GM19351 (cell line): ENCODE measurements around the gene KCNMA1.
A peak's percentile ranks its signal among the peaks of the same experiment; 100 is the strongest.

Source experiments
- ATAC-seq: cut with Tn5 transposase; IDR thresholded peaks from one replicate; pipeline ENCODE4 v1.9.1; 2021; ENCODE audit warnings: mild to moderate bottlenecking, moderate library complexity; ENCODE audit not compliant: unreplicated experiment

Gene KCNMA1

DNA sequence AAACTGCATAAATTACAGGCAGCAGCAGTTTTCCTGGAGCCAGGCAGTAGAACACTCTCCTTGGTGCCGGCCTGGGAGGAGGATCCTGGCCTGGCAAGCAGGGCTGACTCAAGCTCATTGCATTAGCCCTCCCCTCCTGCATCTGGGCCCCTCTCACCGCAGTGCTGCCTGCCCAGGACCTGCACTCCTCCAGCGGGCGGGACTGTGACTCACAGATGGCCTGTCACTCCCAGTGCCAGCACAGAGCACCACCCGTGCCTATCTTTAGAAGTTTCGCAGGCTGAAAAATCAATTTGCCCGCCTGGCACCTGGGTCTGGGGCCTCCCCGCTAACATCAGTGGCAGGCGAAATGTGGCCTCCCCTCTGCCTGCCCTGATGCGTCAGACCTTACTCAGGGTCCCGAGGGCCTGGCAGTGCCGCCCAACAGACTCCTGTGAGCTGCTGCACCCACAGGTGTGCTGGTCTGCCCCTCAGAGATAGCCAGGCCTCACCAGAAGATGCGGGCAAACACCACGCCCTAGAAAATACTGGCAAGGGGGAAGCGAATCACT is 123.8 kb downstream of the KCNMA1 start:
- no peak for ATAC-seq

DNA sequence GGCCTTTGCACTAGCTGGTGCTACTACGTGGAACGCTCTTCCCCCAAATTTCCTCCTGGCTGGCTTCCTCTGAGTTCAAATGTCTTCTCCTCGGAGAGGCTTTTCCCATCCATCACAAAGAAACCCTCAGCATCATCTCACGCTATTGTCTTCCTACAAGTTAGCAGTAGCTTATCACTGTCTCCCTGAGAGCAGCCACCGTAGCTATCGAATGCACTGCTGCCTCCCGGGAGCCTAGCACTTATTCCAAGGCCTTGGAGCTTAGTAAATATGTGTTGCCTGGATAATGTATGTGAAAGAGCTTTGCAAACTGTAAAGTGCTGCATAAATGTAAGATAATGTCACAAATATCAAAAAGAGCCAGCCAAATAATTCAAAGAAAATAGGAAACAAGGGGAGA is 124.4 kb downstream of the KCNMA1 start:
- ATAC-seq = no peak

DNA sequence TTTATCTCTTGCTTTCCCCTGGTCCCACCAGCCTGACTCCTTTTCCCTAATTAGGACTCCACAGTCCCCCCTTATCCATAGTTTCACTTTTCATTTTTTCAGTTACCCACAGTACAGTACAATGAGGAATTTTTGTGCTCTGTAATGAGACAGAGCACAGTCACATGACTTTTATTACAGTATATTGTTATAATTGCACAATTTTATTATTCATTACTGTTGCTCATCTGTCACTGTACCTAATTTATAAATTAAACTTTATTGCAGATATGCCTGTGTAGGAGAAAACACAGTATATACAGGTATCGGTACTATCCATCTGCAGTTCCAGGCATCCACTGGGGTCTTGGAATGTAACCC is 125.4 kb downstream of the KCNMA1 start:
- ATAC-seq = no peak

DNA sequence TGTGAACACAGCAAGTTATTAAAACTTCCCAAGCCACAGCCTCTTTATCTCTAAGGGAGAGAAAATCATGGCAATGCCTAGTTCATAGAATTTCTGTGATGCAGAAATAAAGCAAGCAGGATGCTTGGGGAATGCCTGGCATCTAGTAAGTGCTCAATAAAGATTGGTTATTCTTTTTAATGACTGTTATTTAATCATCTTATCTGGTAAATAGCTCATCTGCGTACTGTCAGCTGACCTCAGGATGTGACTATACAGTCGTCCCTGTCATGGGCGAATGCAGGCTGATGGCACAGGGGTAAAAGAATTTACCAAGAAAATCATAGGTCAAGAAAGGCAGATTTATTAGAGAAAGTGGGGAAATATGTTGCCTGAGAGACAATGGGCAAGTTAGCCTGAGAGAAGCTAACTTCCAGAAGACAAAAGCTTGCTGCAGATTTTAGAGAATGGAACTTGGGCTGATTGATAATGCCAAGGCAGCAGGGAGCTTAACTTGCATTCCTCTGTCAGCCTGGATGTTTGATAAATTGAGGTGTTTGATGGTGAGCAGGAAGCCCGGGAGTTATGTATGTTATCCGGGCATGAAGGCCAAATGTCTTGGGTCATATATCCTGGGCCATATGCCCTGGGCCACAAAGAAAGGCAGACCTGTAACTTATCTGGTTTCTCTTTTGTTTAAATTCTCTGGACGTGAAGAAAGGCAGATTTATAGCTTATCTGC is 126.0 kb downstream of the KCNMA1 start:
- no peak for ATAC-seq

DNA sequence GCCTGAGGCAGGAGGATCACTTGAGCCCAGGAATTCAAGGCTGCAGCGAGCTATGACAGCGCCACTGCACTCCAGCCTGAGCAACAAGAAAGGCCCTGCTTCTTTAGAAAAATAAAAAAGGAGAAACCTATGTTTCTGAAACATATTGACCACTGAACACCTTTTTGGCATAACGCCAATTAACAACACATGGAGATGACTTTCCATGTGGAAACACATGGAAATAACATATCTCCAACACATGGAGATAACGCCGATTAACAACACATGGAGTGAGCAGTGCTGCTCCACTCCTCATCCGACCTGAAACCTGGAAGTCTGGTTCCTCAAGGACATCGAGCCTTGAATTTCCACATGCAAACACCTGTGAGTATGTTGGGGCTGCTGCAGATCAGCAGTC is 126.9 kb downstream of the KCNMA1 start:
- ATAC-seq = no peak

DNA sequence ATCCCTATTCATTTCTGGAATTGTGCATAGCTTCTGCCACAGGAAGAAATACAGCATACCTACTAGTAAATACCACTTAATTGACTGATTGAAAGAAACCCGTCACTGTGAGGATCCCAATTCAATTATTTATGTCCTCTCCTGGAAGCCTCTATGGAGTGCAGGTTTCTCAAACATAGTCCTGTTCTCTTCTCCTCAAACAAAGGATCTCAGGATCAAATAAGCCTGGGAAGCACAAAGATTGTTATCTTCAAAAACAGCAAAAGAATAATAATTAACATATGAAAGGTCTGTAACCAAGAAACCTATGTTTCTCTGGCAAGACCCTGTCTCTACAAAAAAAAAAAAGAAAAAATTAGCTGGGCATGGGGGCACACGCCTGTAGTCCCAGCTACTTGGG is 127.3 kb downstream of the KCNMA1 start:
- no peak for ATAC-seq

DNA sequence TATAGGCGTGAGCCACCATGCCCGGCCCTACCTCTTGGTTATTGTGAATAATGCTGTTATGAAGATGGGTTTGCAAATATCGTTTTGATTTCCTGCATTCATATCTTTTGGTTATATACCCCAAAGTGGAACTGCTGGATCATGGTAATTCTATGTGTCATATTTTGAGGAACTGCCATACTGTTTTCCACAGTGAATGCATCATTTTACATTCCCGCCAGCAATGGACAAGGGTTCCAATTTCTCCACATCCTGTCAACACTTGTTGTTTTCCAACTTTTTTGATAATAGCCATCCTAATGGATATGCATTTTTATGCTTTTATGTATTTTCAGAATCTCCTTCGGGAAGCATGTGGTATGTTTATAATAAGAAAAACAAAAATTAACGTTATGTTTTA is 128.2 kb downstream of the KCNMA1 start:
- ATAC-seq = no peak

DNA sequence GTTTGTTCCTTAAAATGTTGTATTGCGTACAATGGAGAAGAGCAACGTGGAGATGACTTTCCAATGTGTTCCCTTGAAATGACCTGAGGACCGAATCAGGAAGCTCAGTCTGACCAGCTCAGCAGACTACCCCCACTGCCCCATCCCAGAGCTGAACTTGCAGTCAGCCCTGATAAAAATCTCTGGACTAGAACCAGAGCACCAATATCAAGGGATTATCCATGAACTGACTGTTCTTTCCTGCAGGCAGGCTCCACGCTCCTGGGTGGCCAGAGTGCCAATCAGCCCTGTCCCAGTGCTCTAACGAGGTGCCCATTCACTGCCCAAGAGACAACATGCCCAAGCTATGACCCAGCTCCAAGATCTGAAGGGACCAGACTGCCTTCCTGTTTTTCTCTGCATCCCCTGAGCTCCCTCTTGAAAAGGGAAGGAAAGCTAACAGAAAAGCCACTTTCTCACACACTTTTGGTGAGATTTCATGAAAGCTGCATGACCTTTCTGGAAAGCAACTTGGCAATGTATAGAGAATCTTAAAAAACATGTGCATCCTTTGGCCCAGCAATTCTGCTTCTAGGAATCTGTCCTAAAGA is 130.2 kb downstream of the KCNMA1 start:
- ATAC-seq = no peak

DNA sequence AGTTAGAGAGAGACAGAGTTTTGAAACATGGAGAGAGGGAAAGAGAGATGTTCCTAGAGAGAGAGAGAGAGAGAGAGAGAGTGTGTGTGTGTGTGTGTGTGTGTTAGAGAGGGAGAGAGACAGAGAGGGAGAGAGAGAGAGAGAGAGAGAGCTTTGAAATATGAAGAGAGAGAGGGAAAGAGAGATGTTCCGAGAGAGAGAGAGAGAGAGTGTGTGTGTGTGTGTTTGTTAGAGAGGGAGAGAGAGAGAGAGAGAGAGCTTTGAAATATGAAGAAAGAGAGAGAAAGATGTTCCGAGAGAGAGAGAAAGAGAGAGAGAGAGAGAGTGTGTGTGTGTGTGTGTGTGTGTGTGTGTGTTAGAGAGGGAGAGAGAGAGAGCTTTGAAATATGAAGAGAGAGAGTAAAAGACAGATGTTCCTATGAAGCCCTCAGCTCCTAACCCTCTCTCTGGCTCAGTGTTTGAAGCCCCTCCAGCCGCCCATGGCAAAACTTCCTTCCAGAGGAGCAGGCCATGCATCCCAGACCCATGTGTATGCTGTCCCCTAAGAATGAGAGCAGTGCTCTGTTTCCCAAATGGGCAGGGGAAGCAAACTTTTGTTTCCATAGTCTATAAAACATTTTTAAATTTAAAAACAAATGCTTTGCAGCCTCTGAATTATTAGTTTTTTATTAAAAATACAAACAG is 130.9 kb downstream of the KCNMA1 start:
- ATAC-seq = no peak

DNA sequence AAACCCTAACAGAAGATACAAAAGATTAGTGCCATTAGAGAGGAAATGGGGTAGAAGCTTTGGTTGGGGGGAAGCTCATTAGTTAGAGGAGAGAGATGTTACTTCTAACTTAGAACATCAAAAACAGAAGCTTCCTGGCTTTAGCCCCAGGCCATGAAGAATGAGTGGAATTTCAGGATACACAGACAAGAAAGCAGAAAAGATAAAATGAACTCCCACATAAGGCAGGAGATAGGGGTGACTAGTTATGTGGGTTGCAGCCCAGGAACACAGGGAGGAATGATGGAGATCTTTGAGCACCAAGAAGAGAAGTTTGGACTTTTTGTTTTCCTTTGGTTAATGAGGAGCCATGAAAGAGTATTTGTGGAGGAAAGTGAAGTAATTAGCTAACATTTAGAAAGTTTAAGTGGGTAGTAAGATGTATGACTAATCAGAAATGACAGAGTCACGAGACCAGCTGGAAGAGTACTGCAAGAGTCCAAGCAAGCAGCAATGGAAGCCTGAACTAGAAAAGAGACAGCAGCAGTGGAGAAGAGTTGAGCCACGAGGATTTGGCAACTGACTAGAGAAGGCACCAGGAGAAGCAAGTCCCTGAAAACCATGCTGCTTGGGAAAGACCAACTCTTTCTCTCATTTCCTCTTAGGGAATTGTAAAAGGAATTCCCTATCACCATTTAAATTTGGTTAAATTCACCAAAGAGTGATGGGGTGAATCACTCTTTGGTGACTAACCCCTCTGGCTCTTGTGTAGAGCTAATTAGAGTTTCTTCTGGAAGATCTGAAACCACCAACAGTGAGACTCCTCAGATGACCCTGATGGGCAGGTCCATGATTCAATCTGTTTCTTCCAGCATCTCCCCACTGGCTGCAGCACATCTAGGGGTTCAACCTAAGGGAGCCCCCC is 131.9 kb downstream of the KCNMA1 start:
- no peak for ATAC-seq

DNA sequence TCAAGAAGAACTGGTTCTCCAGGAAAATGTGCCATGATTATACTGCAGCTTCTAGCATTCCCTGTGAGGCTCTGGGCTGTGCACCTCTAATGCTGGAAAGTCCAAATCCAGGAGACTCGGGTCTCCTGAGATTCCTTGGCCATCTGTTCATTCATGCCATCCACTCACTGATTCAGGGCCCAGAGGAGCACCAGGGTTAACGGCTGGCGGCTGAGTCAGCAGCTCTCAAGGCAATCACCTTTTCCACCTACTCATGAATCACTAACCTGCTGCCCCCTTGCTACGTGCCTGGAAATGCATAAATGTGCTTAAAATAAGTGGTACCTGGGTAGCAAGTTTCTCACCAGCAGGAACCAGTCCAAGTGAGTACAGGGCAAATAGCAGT is 132.7 kb downstream of the KCNMA1 start:
- ATAC-seq = no peak

DNA sequence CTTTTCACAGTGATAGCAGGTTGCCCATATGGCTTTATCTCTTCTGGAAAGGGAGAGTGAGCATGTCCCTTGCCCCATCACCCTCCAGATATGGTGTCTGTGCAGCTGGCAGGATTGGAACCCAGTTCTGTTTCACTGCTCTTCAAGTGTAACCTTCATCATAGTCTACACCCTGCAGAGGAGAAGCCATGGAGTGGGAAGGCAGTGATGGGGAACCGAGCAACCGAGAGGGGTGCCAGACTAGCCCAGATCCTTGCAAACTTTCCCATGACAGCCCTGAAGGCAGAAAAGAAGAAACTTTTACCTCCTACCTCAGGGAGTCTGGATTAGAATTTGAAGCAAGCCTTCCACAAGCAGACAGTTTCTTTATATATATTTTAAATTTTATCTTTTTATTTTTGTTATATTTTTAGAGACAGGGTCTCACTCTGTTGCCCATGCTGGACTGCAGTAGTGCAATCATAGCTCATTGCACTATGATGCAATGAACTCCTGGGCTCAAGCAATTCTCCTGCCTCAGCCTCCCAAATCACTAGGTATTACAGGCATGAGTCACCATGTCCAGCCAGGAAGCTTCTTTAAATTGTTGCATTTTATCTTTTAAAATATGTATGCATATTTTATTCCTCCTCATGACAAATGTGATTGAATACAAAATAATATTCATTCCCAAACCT is 133.3 kb downstream of the KCNMA1 start:
- ATAC-seq = no peak

DNA sequence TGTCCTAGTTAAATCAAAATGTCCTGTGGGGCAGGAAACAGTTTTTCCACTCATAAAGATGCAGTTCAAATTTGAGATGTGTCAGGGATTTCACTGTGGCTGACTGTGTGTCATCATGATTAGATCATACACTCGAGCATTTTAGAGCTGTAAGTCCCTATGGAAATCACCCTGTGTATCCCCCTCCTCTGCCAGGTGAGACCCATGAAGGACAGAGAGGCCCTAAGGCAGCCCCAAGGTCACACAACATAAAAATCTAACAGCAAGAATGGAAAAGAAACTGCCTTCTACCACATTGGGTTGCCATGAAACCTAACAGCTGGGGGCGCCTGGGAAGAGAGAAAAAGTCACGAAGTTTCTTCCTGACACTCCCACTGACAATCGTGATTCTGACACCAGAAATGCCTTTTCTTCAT is 135.8 kb downstream of the KCNMA1 start:
- ATAC-seq = no peak

DNA sequence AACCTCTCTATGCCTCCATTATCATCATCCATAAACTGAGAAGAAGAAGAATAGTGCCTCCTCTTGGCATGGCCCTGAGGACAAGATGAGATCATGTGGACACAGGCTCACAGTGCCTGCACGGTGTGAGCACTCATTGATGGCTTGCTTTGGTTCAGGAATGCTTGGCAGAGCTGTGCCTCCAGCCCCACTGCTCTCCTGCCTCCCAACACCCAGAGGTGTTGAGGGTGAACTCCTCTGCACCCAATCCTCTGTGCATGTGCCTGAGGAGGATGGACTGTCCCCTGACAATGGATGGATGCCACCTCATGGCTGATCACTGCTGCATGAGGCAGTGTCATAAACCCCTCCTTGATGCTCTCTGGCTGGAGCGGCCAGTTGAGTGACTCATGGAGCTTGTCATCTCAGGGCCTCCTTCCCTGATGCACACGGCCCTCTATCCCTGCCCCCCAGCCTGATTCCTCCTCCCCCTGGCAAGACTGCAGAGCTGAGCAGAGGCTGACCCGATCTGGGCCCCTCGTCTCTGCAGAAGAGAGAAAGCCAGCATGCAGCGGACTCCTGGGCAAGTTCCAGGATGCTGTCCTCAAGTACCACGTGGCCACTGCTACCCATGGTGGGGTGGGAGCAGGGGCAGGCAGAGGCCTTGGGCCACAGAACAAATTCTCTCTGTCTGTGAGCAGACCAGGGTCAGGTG is 136.3 kb downstream of the KCNMA1 start:
- peak; percentile 23 for ATAC-seq

DNA sequence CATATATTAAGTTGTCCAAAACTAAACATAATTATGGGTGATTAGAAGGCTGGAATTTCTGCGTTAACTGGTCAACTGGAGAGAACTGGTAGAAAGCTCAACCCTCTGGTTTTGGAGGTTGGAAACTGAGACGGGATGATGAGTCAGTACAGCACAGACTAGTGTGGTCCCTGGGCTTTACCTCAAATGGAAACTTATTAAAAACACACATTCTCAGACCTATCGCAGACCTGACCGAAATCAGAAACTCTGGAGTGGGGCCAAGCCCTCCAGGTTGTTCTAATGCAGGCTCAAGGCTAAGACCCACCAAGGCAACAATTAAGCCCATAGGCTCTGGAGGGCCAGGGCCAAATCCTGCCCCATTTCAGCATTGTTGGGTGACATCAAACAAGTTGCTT is 136.9 kb downstream of the KCNMA1 start:
- ATAC-seq = peak; percentile 85

DNA sequence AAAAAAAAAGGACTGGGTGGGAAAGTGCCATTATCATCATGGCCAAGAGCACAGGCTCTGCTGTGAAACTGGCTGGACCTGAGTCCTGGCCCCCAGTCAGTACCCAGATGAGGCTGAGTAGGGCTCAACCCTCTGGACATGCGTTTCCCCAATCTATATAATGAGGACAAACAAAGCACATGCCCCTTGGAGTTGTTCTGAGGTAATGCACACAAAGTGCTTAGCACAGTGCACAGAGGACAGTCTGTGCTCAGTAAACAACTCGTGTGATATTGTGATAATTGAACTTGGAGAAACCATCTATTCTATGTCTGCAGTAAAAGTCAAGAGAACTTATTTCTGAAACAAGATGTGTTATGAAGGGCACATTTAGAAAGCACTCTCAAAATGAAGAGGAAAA is 138.8 kb downstream of the KCNMA1 start:
- ATAC-seq = no peak

DNA sequence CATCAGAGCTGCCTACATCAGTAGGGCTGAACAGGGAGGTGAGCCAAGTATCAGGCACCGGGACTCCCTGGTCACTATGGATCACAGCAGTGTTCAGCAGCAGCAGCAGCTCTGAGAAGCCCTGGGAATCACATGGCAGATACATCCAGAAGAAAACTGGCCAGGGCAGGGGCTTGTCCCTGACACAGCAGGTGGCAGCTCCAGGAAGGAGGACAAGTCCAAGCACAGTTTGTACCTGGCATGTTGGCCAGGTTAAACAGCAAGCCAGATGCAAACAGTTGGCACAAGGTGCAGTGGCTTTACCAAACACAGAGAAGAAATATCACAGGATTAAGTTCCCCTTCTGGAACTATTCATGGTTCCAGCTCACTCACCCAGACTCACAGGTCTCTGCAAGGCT is 139.4 kb downstream of the KCNMA1 start:
- ATAC-seq = no peak

DNA sequence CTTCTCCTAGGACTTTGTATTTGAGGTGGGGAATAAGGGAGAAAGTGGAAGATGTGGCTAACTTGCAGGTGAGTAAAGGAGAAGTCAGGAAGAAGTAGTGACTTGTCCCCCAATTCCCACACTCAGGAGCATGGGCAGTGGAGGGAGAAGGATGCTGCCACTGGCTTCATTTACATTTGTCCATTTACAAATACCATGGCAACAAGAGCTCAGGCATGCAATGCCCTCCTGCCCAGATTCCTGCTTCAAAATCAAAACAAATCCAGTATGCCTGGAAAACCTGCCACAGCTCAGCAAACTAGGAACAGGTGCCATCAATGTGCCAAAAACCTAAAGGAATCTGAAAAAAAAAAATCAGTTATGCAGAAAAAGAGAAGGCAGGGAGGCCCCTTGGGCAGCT is 139.9 kb downstream of the KCNMA1 start:
- ATAC-seq = no peak

DNA sequence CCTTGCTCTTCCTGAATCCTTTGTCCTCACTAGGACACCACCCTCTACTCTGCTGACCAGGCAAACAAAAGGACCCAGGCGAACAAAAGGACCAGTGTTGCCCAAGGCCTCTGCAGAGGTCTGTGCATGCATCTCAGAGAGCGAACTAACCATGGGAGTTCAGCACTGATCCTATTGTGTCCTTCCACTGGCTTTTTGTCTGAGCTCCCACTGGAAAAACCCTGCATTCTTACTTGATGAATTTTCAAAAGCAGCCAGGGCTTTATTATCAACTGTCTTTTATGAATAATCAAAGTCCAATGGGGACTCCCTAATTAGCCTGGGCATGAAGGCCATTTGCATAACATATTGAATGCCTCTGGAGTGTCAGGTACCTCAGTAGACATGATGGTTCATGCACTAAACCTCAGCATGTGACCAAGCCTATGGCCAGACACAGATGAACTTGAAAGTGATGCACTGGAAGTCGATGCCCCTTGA is 140.6 kb downstream of the KCNMA1 start:
- ATAC-seq = no peak
